PC-3 (cell line): Measurements from ENCODE around the gene TMEM170B. TPM values are rescaled to one million over a fixed set of nuclear protein-coding genes. Genes with fewer than 3 reads are reported as not detected.
A peak's percentile ranks its signal among the peaks of the same experiment; 100 is the strongest.

Source experiments
- ATAC-seq: fragments of 200-7000 bp; cut with Tn5 transposase; 2 replicates; pipeline ENCODE4 v1.9.1; 2020; ENCODE audit warnings: mild to moderate bottlenecking, moderate library complexity
- BruUV-seq: library from RNA; stranded (reverse); fragments of 400-500 nt; replicated peaks from 2 replicates; lab custom pipeline; 2021; lab: Mats Ljungman, UMichigan
- CTCF ChIA-PET: fragments of 300-600 bp; sonication (Branson Sonifier 250); formaldehyde crosslinking; loops from one replicate; lab custom pipeline; 2022; ENCODE audit warnings: antibody characterized with exemption; lab: Charles Lee
- POLR2A ChIA-PET: fragments of 300-600 bp; sonication (Branson Sonifier 250); formaldehyde crosslinking; loops from one replicate; lab custom pipeline; 2022; ENCODE audit warnings: antibody characterized with exemption; ENCODE audit not compliant: unreplicated experiment; lab: Charles Lee
- DNase-seq: peaks from one replicate; pipeline ENCODE4 v3.0.0-alpha.2; 2015
- H2AFZ ChIP-seq: fragments of 300-600 bp; sonication (generic); 2 replicates; pipeline ENCODE4 v1.6.0; 2016; ENCODE audit warnings: antibody characterized with exemption, low read length
- H3F3A ChIP-seq: fragments of 300-600 bp; sonication (generic); one replicate; pipeline ENCODE4 v1.6.0; 2017; ENCODE audit warnings: antibody characterized with exemption, low read length, control low read depth, mild to moderate bottlenecking; ENCODE audit not compliant: unreplicated experiment
- H3K27ac ChIP-seq: fragments of 300-600 bp; sonication (generic); 2 replicates; pipeline ENCODE4 v1.5.1; 2016; ENCODE audit warnings: mild to moderate bottlenecking, low read length
- H3K27me3 ChIP-seq: fragments of 300-600 bp; sonication (generic); 2 replicates; pipeline ENCODE4 v1.6.1; 2016; ENCODE audit warnings: low read length, mixed read lengths
- H3K36me3 ChIP-seq: fragments of 300-600 bp; sonication (generic); 2 replicates; pipeline ENCODE4 v1.6.1; 2016; ENCODE audit warnings: low read depth, mixed run types, low read length, mixed read lengths
- H3K4me1 ChIP-seq: fragments of 300-600 bp; sonication (generic); 2 replicates; pipeline ENCODE4 v1.5.1; 2016; ENCODE audit warnings: low read length; ENCODE audit not compliant: insufficient read depth
- H3K4me2 ChIP-seq: fragments of 300-600 bp; sonication (generic); 2 replicates; pipeline ENCODE4 v1.6.0; 2016; ENCODE audit warnings: low read length
- H3K4me3 ChIP-seq: fragments of 300-600 bp; sonication (generic); 2 replicates; pipeline ENCODE4 v1.5.1; 2016; ENCODE audit warnings: mild to moderate bottlenecking, low read length, mixed read lengths
- H3K79me2 ChIP-seq: fragments of 300-600 bp; sonication (generic); 2 replicates; pipeline ENCODE4 v1.6.1; 2017; ENCODE audit warnings: low read length, mixed read lengths
- H3K9ac ChIP-seq: fragments of 300-600 bp; sonication (generic); 2 replicates; pipeline ENCODE4 v1.6.0; 2016; ENCODE audit warnings: mild to moderate bottlenecking, low read length
- H3K9me2 ChIP-seq: fragments of 300-600 bp; sonication (generic); replicated peaks from 2 replicates; pipeline ENCODE4 v1.6.1; 2016; ENCODE audit warnings: mixed run types, low read length, mixed read lengths
- H3K9me3 ChIP-seq: fragments of 300-600 bp; sonication (generic); 2 replicates; pipeline ENCODE4 v1.6.1; 2016; ENCODE audit warnings: low read length, mixed read lengths
- H4K20me1 ChIP-seq: fragments of 300-600 bp; sonication (generic); 2 replicates; pipeline ENCODE4 v1.6.1; 2016; ENCODE audit warnings: low read length, mixed read lengths
- EZH2 ChIP-seq: fragments of 300-600 bp; sonication (generic); IDR thresholded peaks from one replicate; pipeline ENCODE4 v1.6.1; 2017; ENCODE audit warnings: antibody characterized with exemption, mild to moderate bottlenecking, low read length; ENCODE audit not compliant: unreplicated experiment
- EZH2phosphoT487 ChIP-seq: fragments of 300-600 bp; sonication (generic); IDR thresholded peaks from 2 replicates; pipeline ENCODE4 v1.6.1; 2018; ENCODE audit warnings: mild to moderate bottlenecking, antibody characterized with exemption, low read length, borderline replicate concordance
- intact Hi-C: fragments of 100-400 bp; cut with micrococcal nuclease; formaldehyde crosslinking; loops from 2 replicates; pipeline ENCODE4 v1.9.0; 2023
- total RNA-seq: library from RNA; depleted of rRNA; stranded (reverse); fragments of >200 nt; gene quantifications from 2 replicates; pipeline ENCODE4 v1.2.3, GENCODE V29; 2014
- TF ChIP-seq, protein P1 (sequence below): fragments of 300-600 bp; sonication (generic); conservative IDR thresholded peaks from 2 replicates; pipeline ENCODE4 v1.5.1; 2017; ENCODE audit warnings: antibody characterized with exemption, low read depth, mild to moderate bottlenecking, low read length

Gene TMEM170B
- total RNA-seq, 1 experiment from 2014 or later, result 0.66 TPM

DNA sequence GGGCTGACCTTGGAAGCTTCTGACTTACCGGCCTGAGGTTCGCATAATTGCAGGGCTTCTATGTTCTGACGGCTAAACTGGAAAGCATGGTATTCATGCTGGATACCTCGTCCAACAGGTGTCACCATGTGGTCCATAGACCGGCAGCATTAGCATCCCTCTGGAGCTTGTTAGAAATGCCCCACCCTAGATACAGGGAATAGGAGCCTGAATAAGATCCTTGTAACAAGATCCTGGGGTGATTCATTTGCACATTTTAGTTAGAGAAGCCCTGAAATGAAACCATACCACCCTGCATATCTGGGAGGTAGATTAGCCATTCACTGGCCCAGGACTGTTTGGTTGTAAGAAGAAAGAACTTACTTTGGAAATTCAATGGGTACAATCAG, 77.7 kb downstream of the TMEM170B start:
- Histone ChIP-seq H3K27me3 (no peaks in the 10 kb centered on the region), H3K4me2 (no peak overlapping the region), H3K27ac (no peak overlapping the region), H3K9me2 (no peaks in the 10 kb centered on the region), H3K9me3 (no peaks in the 10 kb centered on the region), H3K36me3 (no peaks in the 10 kb centered on the region), H3F3A (no peaks in the 10 kb centered on the region), H2AFZ (no peak overlapping the region), H3K79me2 (no peaks in the 10 kb centered on the region), H4K20me1 (no peaks in the 10 kb centered on the region), H3K4me3 (no peak overlapping the region), H3K9ac (no peak overlapping the region), H3K4me1 (peaks cover 33% of the 10 kb centered on the region)
- DNase-seq, result peak; percentile 71
- no peak for TF ChIP-seq EZH2phosphoT487
- ATAC-seq, result peak; percentile 70
- intact Hi-C loops, result no loop called here
- no TSS peak for BruUV-seq
- ChIA-PET POLR2A (no interaction called here), CTCF (no interaction called here)

DNA sequence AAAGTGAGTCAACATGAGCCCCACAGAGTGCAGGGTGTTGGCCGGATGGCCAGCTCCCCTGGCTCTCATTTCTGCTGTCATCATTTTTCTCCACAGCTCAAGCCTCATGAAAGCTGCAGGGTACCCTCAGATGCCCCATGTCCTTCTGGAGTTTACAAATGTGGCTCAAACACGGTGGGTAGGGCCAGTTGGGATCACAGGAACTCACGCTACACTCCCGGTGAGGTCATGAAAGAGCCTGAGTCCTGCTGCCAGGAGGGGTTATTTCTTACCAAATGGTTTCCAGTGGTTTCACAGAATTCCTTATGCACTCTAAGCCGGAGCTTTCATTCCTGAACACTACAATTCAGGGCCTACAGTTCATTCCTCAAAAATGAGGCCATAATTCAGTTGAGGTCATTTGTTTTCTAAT, 78.7 kb downstream of the TMEM170B start:
- H3K9me3 ChIP-seq, result no peaks in the 10 kb centered on the region
- DNase-seq (no peak), ATAC-seq (no peak)
- H3K4me1 ChIP-seq, result peaks cover 32% of the 10 kb centered on the region
- H3K4me3 ChIP-seq, result no peak overlapping the region
- H3K27me3 ChIP-seq, result no peaks in the 10 kb centered on the region
- no peaks in the 10 kb centered on the region for H3K36me3 ChIP-seq
- ChIA-PET CTCF (no interaction called here), POLR2A (no interaction called here)
- no peaks in the 10 kb centered on the region for H3K79me2 ChIP-seq
- TF ChIP-seq EZH2phosphoT487 (no peak), EZH2 (no peak)
- TF ChIP-seq, protein P1, sequence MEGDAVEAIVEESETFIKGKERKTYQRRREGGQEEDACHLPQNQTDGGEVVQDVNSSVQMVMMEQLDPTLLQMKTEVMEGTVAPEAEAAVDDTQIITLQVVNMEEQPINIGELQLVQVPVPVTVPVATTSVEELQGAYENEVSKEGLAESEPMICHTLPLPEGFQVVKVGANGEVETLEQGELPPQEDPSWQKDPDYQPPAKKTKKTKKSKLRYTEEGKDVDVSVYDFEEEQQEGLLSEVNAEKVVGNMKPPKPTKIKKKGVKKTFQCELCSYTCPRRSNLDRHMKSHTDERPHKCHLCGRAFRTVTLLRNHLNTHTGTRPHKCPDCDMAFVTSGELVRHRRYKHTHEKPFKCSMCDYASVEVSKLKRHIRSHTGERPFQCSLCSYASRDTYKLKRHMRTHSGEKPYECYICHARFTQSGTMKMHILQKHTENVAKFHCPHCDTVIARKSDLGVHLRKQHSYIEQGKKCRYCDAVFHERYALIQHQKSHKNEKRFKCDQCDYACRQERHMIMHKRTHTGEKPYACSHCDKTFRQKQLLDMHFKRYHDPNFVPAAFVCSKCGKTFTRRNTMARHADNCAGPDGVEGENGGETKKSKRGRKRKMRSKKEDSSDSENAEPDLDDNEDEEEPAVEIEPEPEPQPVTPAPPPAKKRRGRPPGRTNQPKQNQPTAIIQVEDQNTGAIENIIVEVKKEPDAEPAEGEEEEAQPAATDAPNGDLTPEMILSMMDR, result no peak
- peak overlapping the region; percentile 60 for H2AFZ ChIP-seq
- no peak overlapping the region for H3K27ac ChIP-seq
- no peaks in the 10 kb centered on the region for H4K20me1 ChIP-seq
- no peak overlapping the region for H3K4me2 ChIP-seq
- intact Hi-C loops, result no loop called here
- no peaks in the 10 kb centered on the region for H3K9me2 ChIP-seq
- no TSS peak for BruUV-seq
- no peaks in the 10 kb centered on the region for H3F3A ChIP-seq
- no peak overlapping the region for H3K9ac ChIP-seq

DNA sequence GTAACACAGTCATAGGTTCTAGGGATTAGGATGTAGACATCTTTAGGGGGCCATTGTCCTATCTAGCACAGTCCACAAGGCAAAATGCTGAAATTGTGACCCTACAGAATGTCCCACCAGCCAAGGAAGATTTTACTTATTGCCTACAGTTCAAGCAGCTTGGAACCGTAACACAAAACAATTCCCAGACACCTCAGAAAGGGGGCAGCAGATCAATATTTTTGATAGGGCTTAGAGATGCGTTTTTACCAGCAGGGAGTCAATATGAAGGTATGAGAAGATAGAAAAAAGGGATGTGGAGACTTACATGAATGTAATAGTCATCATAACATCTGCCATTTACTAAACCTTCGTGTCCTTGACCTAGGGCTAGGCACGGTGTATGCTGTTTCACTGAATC, 81.0 kb downstream of the TMEM170B start:
- H3K9me3 ChIP-seq, result no peaks in the 10 kb centered on the region
- intact Hi-C loops, result no loop called here
- no peak for TF ChIP-seq EZH2phosphoT487
- TF ChIP-seq, protein P1, result peak; percentile 69
- TF ChIP-seq EZH2, result no peak
- CTCF ChIA-PET, result interaction anchor here (0.6 kb wide), 1 partner anchor 92 kb away, joined by 3 read pairs; no protein-coding TSS in a partner anchor
- H3K4me1 ChIP-seq, result peaks cover 25% of the 10 kb centered on the region
- no peak overlapping the region for H2AFZ ChIP-seq
- H3K27ac ChIP-seq, result no peak overlapping the region
- no peak overlapping the region for H3K4me2 ChIP-seq
- POLR2A ChIA-PET, result no interaction called here
- no peaks in the 10 kb centered on the region for H3K36me3 ChIP-seq
- no peak overlapping the region for H3K9ac ChIP-seq
- no peaks in the 10 kb centered on the region for H3K27me3 ChIP-seq
- no peaks in the 10 kb centered on the region for H3K9me2 ChIP-seq
- no peaks in the 10 kb centered on the region for H3K79me2 ChIP-seq
- DNase-seq (peak; percentile 56), ATAC-seq (peak; percentile 49; the same call in 1 of the 2 replicates)
- BruUV-seq, result no TSS peak
- H3K4me3 ChIP-seq, result no peak overlapping the region
- no peaks in the 10 kb centered on the region for H3F3A ChIP-seq
- H4K20me1 ChIP-seq, result no peaks in the 10 kb centered on the region
